ENCODE data around the gene SCN5A.

The SCN5A gene

DNA sequence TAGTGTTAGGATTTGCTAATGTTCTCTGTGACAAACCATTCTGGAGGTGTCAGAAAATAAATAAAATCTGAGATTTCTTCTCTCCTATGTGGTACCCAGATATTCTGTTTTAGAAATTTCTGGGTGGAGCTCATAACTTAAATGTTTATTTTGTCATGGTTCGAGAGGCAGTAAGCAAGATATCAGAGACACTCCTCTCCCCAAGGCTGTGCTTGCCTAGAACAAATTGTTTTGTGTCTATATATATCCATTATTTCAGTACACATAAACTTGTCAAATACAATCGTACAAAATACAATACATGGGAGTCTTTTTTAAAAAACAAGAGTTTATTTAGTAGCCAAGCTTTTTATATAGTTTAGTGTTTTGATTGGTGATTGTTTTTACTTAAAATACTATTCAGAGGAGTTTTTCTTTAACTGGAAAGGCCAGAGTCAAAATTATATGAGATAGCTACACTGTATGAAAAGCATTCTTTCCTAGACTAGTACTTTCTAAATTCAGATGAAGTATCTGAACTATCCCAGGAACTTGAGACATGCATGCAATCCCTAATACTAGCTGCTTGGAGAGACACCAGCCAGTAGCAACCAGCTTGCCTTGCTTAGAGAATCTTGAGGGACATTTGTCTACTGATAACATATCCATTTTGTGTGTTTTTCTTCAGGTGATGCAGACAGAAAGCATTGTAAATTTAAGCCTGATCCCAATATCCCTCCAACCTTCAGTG is 148.6 kb downstream of the SCN5A start:
- no peak for DNase-seq (ENCODE audit: low read depth in 2 of 2)

Data from stimulated activated CD8-positive, alpha-beta memory T cell treated with anti-CD3 and anti-CD28 coated beads, Interleukin-15, amount 100 ng/mL, for 48 hours (primary cell).